A549 treated with dexamethasone at 1 μM for 4 hours (cell line): Measurements from ENCODE around the gene SUPV3L1. TPM values are rescaled to one million over a fixed set of nuclear protein-coding genes. Genes with fewer than 3 reads are reported as not detected.

Experiments
- total RNA-seq: library from RNA; stranded (reverse); fragments of 200-300 nt; extraction: Qiagen RNA extraction; gene quantifications from 5 replicates; pipeline ENCODE4 v1.2.3, GENCODE V29; 2022

SUPV3L1 gene
- 33.5 to 36.9 TPM (median 34.2 TPM) in 5 replicates for total RNA-seq

GRCh38 chr10:69179743-69180524 lies at the start of gene SUPV3L1:
TSS of gene SUPV3L1 (plus strand) at chr10:69180234. CDS start at chr10:69180292, 58 bp downstream.

DNA sequence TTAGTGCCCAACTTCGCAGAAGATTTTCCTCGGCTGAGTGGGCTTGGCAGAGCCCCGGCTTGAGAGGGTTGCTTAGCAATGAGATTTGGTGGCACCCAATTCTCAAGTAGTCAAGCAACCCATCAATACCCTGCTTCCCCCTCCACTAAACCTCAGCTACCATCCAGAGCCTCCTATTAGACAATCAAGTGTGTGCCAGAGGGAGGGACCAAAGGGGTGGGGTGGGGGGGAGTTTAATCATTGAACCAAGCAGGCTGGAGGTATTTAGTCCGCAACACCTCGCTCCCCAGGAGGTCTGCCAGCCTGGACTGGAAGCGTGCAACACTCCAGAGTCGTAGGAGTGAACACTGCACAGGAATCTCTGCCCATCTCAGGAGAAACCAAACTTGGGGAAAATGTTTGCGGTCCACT lies 40.0 kb downstream of the SUPV3L1 start, which contains the start of gene HKDC1:
Gene HKDC1, plus strand, starts transcription at position 292 of the 411 bp plus-strand sequence. Its CDS starts 104 bp downstream, at position 396.

Other genes starting within 250 kb of the SUPV3L1 start
- gene DDX21, start 224.1 kb upstream of the SUPV3L1 start, total RNA-seq = 127 to 165 TPM (median 144 TPM) in 5 replicates
- 44.0 to 50.5 TPM (median 49.5 TPM) in 5 replicates for gene KIFBP, start 191.4 kb upstream of the SUPV3L1 start, total RNA-seq
- 96.7 to 143 TPM (median 103 TPM) in 5 replicates for gene SRGN, start 92.1 kb upstream of the SUPV3L1 start, total RNA-seq
- 51.2 to 66.6 TPM (median 54.1 TPM) in 5 replicates for gene VPS26A, start 56.1 kb upstream of the SUPV3L1 start, total RNA-seq
- gene HKDC1, start 40.1 kb downstream of the SUPV3L1 start, total RNA-seq = 9.0 to 13.3 TPM (median 10.3 TPM) in 5 replicates
- gene HK1, start 98.3 kb downstream of the SUPV3L1 start, total RNA-seq = 36.7 to 47.7 TPM (median 46.5 TPM) in 5 replicates
- 0.06 to 0.21 TPM (median 0.10 TPM) in 4 of 5 replicates, not detected in the other for gene TACR2, start 236.7 kb downstream of the SUPV3L1 start, total RNA-seq